ENCODE measurements around the gene AP3B2.

DNA sequence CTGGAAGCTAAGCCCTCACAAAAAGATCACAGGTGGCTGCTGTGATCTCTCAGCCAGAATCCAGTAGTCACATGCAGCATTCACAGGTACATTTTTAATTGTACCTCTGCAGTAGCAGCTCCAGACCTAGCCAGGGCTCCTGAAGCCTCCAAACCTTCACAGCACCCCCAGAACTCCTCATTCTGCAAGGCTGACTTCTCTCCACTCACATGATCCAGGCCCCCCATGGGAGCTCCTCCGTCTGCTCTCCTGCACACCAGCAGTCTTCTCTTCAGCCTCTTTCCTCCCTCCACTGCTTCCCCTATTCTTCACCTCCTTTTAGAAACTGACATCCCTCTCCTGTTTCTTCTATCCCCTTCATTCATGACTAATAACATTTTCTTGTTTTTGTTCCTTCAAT lies 49.3 kb downstream of the AP3B2 start:
- TF ChIP-seq, protein P1, sequence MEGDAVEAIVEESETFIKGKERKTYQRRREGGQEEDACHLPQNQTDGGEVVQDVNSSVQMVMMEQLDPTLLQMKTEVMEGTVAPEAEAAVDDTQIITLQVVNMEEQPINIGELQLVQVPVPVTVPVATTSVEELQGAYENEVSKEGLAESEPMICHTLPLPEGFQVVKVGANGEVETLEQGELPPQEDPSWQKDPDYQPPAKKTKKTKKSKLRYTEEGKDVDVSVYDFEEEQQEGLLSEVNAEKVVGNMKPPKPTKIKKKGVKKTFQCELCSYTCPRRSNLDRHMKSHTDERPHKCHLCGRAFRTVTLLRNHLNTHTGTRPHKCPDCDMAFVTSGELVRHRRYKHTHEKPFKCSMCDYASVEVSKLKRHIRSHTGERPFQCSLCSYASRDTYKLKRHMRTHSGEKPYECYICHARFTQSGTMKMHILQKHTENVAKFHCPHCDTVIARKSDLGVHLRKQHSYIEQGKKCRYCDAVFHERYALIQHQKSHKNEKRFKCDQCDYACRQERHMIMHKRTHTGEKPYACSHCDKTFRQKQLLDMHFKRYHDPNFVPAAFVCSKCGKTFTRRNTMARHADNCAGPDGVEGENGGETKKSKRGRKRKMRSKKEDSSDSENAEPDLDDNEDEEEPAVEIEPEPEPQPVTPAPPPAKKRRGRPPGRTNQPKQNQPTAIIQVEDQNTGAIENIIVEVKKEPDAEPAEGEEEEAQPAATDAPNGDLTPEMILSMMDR (IDR thresholded peaks at IDR 0.05): no peak
- TF ChIP-seq POLR2A (IDR thresholded peaks at IDR 0.05): no peak
